Right lobe of liver (tissue), 4 donors: ENCODE results near the gene PHYHD1.

ENCODE experiments used
- POLR2A ChIP-seq: fragments of 450-650 bp; IDR thresholded peaks from one replicate; pipeline ENCODE4 v1.6.1; 2017; ENCODE audit warnings: antibody characterized with exemption, mild to moderate bottlenecking
- TF ChIP-seq, protein P1 (sequence below), 4 donors: fragments of 200-600 bp in 3 of 4; fragments of 450-650 bp in 1 of 4; IDR thresholded peaks; one replicate each; pipeline versions ENCODE4 v1.5.1 to v1.8.0; 2016 to 2022; ENCODE audit warnings: antibody characterized with exemption in 4 of 4, mild to moderate bottlenecking in 2 of 4
- donor health status: DM: no; HTN: no; CAD: no.
- donor health status: DM: no; HTN: no; CAD: no.
- donor health status: DM: no; HTN: yes; CAD: no.

DNA sequence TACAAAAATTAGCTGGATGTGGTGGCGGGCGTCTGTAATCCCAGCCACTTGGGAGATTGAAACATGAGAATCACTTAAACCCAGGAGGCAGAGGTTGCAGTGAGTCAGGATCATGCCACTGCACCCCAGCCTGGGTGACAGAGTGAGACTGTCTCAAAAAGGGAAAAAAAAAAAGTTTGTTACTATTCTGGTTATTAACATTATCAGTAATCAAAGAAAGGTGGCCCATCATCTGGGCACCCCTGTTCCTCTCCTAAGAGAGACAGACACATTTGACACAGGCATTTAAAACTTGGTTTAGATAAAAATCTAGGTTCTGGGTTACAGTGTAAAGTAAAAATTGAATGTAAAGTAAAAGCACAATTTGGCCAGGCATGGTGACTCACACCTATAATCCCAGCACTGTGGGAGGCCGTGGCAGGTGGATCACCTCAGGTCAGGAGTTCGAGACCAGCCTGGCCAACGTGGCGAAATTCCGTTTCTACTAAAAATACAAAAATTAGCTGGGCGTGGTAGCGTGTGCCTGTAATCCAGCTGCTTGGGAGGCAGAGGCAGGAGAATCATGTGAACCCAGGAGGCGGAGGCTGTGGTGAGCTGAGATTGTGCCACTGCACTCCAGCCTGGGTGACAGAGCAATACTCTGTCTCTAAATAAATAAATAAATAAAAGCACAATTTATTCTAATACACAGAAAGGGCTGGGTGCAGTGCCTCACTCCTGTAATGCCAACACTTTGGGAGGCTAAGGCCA is 16.7 kb upstream of the PHYHD1 start:
- no peak for TF ChIP-seq POLR2A
- TF ChIP-seq, protein P1, sequence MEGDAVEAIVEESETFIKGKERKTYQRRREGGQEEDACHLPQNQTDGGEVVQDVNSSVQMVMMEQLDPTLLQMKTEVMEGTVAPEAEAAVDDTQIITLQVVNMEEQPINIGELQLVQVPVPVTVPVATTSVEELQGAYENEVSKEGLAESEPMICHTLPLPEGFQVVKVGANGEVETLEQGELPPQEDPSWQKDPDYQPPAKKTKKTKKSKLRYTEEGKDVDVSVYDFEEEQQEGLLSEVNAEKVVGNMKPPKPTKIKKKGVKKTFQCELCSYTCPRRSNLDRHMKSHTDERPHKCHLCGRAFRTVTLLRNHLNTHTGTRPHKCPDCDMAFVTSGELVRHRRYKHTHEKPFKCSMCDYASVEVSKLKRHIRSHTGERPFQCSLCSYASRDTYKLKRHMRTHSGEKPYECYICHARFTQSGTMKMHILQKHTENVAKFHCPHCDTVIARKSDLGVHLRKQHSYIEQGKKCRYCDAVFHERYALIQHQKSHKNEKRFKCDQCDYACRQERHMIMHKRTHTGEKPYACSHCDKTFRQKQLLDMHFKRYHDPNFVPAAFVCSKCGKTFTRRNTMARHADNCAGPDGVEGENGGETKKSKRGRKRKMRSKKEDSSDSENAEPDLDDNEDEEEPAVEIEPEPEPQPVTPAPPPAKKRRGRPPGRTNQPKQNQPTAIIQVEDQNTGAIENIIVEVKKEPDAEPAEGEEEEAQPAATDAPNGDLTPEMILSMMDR (IDR thresholded peaks at IDR 0.05): no peak
